ENCODE measurements around the gene SLC38A5. TPM values are rescaled to one million over a fixed set of nuclear protein-coding genes. Genes with fewer than 3 reads are reported as not detected.

SLC38A5 gene
- total RNA-seq, 1 donor from 2014 or later, result 21.7 TPM

- no peaks in the 10 kb centered on the region for H3K9me3 Mint-ChIP-seq (ENCODE audit: unreplicated experiment)
- H3K4me1 Mint-ChIP-seq (ENCODE audit: unreplicated experiment), result no peaks in the 10 kb centered on the region
Measured at GRCh38 chrX:48514868-48515460, 44.9 kb upstream of the SLC38A5 start.

DNA sequence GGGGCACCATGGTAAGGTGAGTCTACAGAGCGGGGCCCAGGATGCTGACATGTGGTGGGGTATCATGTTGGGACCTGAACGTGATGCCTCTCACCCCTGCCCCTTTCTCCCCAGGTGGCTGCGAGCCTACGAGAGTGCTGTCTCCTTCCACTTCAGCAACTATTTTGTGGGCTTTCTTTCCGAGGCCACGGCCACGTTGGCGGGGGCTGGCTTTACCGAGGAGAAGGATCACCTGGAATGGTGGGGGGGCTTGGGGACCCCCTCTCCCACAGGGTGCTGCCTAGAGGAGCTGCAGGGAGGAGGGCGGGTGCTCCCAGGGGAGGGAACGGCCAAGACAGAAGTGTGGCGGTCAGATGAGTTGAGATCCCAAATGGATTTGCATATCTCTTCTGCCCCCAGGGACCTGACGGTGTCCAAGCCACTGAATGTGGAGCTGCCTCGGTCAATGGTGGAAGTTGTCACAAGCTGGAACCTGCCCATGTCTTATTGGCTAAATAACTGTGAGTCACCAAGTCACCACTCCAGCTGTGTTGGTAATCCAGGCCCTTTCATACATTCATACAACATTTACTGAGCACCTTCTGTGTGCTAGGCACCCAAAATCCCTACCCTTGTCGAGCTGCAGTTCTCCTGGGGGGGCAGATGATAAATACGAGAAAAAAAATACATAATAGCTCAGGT lies 44.2 kb upstream of the SLC38A5 start:
- H3K27ac Mint-ChIP-seq (ENCODE audit: unreplicated experiment), result no peak overlapping the region
- no peak overlapping the region for H3K4me3 Mint-ChIP-seq (ENCODE audit: unreplicated experiment)
- H3K36me3 Mint-ChIP-seq (ENCODE audit: low read depth, unreplicated experiment), result peaks cover 9% of the 10 kb centered on the region
- no peak for DNase-seq (ENCODE audit: low spot score)
- H3K4me1 Mint-ChIP-seq (ENCODE audit: unreplicated experiment), result no peaks in the 10 kb centered on the region
- H3K9me3 Mint-ChIP-seq (ENCODE audit: unreplicated experiment), result no peaks in the 10 kb centered on the region
- TF ChIP-seq, protein P1, sequence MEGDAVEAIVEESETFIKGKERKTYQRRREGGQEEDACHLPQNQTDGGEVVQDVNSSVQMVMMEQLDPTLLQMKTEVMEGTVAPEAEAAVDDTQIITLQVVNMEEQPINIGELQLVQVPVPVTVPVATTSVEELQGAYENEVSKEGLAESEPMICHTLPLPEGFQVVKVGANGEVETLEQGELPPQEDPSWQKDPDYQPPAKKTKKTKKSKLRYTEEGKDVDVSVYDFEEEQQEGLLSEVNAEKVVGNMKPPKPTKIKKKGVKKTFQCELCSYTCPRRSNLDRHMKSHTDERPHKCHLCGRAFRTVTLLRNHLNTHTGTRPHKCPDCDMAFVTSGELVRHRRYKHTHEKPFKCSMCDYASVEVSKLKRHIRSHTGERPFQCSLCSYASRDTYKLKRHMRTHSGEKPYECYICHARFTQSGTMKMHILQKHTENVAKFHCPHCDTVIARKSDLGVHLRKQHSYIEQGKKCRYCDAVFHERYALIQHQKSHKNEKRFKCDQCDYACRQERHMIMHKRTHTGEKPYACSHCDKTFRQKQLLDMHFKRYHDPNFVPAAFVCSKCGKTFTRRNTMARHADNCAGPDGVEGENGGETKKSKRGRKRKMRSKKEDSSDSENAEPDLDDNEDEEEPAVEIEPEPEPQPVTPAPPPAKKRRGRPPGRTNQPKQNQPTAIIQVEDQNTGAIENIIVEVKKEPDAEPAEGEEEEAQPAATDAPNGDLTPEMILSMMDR (IDR thresholded peaks at IDR 0.05; ENCODE audit: unreplicated experiment), result no peak
- H3K27me3 Mint-ChIP-seq (ENCODE audit: unreplicated experiment), result peaks cover 6% of the 10 kb centered on the region

More at GRCh38 chrX:48514868-48515460, 44.9 kb upstream of the SLC38A5 start:
- Mint-ChIP-seq H3K36me3 (ENCODE audit: low read depth, unreplicated experiment) (peaks cover 9% of the 10 kb centered on the region), H3K4me3 (ENCODE audit: unreplicated experiment) (no peak overlapping the region), H3K27me3 (ENCODE audit: unreplicated experiment) (peaks cover 3% of the 10 kb centered on the region), H3K27ac (ENCODE audit: unreplicated experiment) (no peak overlapping the region)
- TF ChIP-seq, protein P1 (IDR thresholded peaks at IDR 0.05; ENCODE audit: unreplicated experiment), result no peak
- DNase-seq (ENCODE audit: low spot score), result no peak

GRCh38 chrX:48513670-48514069 lies 43.6 kb upstream of the SLC38A5 start:
- Mint-ChIP-seq H3K9me3 (ENCODE audit: unreplicated experiment) (no peaks in the 10 kb centered on the region), H3K4me3 (ENCODE audit: unreplicated experiment) (no peak overlapping the region), H3K27ac (ENCODE audit: unreplicated experiment) (no peak overlapping the region), H3K36me3 (ENCODE audit: low read depth, unreplicated experiment) (peaks cover 9% of the 10 kb centered on the region), H3K27me3 (ENCODE audit: unreplicated experiment) (peaks cover 6% of the 10 kb centered on the region), H3K4me1 (ENCODE audit: unreplicated experiment) (no peaks in the 10 kb centered on the region)
- TF ChIP-seq, protein P1 (IDR thresholded peaks at IDR 0.05; ENCODE audit: unreplicated experiment), result no peak
- no peak for DNase-seq (ENCODE audit: low spot score)

DNA sequence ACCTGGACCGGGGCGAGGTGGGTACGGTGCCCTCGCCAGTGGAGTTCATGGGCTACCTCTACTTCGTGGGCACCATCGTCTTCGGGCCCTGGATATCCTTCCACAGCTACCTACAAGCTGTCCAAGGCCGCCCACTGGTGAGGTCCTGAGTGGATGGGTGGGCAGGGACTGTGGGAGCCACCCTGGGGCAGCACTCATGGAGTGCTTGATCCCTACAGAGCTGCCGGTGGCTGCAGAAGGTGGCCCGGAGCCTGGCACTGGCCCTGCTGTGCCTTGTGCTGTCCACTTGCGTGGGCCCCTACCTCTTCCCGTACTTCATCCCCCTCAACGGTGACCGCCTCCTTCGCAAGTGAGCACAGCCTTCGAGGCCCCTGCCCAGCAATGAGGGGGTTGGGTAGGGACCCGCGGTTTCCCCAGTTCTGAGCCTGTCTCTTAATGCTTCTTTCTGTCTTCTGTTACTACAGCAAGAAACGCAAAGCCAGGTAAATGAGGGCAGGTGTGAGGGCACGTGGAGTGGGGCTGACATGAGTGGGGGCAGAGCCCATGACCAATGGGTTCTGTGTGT lies 42.4 kb upstream of the SLC38A5 start:
- peaks cover 6% of the 10 kb centered on the region for H3K27me3 Mint-ChIP-seq (ENCODE audit: unreplicated experiment)

More for the DNA sequence above, 42.4 kb upstream of the SLC38A5 start:
- DNase-seq (ENCODE audit: low spot score), result no peak
- Mint-ChIP-seq H3K4me3 (ENCODE audit: unreplicated experiment) (no peak overlapping the region), H3K36me3 (ENCODE audit: low read depth, unreplicated experiment) (peaks cover 9% of the 10 kb centered on the region), H3K9me3 (ENCODE audit: unreplicated experiment) (no peaks in the 10 kb centered on the region), H3K4me1 (ENCODE audit: unreplicated experiment) (no peaks in the 10 kb centered on the region), H3K27ac (ENCODE audit: unreplicated experiment) (no peak overlapping the region)
- TF ChIP-seq, protein P1 (IDR thresholded peaks at IDR 0.05; ENCODE audit: unreplicated experiment), result no peak

All from endothelial cell (in vitro differentiated cells).